GM21723 (cell line): ENCODE measurements around the gene CTU2.

ENCODE experiments used
- ATAC-seq: cut with Tn5 transposase; IDR thresholded peaks from one replicate; pipeline ENCODE4 v1.9.1; 2021; ENCODE audit warnings: mild to moderate bottlenecking, moderate library complexity; ENCODE audit not compliant: unreplicated experiment

The CTU2 gene

GRCh38 chr16:88696441-88696840 lies 9.9 kb upstream of the CTU2 start:
- no peak for ATAC-seq

GRCh38 chr16:88697116-88697830 lies 9.0 kb upstream of the CTU2 start:
- no peak for ATAC-seq

GRCh38 chr16:88697831-88698615 lies 8.3 kb upstream of the CTU2 start:
- no peak for ATAC-seq

- no peak for ATAC-seq
Observed at GRCh38 chr16:88698646-88699045, 7.7 kb upstream of the CTU2 start.

GRCh38 chr16:88699180-88699579 lies 7.1 kb upstream of the CTU2 start:
- no peak for ATAC-seq

- ATAC-seq, result no peak
Observed at GRCh38 chr16:88700322-88700635, 6.0 kb upstream of the CTU2 start.

DNA sequence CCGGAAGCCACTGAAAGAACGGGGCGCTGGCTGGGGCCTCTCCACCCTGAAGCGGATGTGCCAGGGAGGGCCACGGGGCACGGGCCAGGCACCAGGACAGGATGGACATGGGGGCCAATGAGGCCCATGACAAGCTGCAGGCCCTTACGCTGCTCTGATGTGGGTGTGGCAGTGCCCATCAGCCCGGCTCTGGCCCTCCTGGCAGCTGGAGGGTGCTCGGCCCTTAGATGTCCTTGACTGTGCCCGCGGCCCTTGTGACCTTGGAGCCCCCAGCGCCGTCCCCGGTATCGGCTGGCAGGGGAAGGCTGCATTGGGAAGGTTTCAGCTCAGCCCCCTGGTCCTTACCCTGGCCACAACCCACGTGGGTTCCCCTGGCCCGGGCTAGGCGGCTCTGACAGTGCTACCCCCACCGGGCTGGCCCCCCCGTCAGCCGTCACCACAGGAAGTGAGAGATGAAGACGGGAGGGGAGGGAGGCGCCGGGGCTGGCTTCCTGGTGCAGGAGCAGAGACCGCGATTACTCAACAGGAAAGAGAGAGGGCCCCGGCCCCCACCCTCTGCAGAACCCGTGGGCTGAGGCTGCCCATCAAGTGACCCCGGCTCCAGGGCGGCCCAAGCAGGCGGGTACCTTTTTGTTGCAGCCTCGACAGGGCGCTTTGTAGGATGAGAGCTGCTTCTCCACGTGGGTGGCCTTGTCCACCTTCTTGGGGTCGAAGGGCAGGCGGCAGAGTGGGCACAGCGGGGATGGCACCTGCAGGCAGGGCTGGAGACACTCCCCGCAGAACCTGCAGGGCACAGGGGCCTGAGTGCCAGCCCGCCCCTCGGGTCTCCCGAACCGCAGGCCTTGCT lies 5.4 kb upstream of the CTU2 start:
- ATAC-seq, result peak; percentile 69

GRCh38 chr16:88701581-88702370 lies 4.5 kb upstream of the CTU2 start:
- ATAC-seq, result no peak

GRCh38 chr16:88702371-88703210 lies 3.7 kb upstream of the CTU2 start:
- no peak for ATAC-seq

GRCh38 chr16:88703486-88704309 lies 2.6 kb upstream of the CTU2 start:
- ATAC-seq, result no peak

DNA sequence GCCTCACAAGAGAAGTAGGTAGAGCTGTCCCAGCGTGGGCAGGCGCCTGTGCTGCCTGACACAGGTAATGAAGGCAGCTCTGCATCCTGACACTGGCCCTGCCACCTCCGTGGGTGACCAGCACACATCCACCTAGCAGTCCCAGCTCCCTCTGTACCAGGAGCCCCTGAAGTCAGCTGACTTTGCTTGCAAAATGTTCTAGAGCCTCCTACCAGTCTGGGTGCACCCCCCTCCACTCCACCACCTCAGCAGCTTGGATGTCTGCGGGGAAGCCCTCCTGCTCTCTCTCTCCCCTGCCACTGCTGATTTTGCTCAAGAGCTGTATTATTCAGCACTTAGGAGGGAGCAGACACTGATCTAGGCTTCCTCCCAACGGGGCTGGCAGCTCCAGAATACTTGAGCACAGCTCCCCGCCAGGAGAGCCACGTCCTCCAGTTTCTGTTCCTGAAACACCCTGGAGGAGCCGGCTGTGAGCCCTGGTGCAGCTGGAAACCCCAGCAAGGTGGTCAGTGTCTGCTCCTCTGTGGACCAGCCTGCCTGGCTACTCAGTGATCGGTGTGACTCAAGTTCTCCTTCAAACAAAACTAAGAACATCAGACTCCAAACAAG lies 1.1 kb upstream of the CTU2 start:
- ATAC-seq, result no peak

DNA sequence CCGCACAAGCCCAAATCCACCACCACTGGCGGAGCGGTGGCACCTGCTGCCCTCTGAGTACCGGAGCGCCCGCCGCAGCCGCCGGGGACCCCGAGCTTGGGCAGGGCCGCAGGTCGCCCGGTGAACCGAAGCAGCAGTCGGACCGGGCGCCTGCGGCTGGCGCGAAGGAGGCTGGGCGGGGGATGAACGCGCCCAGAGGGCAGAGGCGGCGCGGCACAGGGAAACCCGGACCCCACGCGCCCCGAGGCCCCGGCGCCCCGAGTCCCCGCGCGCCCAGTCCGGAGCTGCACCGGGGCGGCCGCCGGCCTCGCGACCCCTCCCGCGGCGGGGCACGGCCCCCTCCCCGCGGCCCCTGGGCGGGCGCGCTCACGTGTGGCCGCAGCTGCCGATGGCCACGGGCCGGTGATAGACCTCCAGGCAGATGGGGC lies 488 bp upstream of the CTU2 start:
- ATAC-seq, result peak; percentile 22

GRCh38 chr16:88706965-88707826 lies 893 bp downstream of the CTU2 start:
- ATAC-seq, result no peak

DNA sequence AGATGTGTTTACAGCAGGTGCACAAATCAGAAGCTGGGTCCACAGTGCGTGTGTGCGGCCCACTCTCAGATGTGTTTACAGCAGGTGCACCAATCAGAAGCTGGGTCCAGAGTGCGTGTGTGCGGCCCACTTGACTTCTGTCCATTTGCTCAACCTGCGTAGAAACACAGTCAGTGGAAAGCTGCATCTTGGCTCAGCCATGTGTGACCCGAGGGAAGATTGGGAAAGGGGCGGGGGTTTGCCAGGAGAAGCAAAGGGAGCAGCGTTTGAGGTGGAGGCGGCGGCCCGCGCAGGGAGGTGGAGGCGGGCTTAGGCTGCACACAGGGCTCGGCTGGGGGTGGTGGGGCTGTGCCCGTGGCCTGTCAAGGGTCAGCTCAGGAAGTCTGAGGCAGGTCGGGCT lies 4.3 kb downstream of the CTU2 start:
- ATAC-seq, result no peak

DNA sequence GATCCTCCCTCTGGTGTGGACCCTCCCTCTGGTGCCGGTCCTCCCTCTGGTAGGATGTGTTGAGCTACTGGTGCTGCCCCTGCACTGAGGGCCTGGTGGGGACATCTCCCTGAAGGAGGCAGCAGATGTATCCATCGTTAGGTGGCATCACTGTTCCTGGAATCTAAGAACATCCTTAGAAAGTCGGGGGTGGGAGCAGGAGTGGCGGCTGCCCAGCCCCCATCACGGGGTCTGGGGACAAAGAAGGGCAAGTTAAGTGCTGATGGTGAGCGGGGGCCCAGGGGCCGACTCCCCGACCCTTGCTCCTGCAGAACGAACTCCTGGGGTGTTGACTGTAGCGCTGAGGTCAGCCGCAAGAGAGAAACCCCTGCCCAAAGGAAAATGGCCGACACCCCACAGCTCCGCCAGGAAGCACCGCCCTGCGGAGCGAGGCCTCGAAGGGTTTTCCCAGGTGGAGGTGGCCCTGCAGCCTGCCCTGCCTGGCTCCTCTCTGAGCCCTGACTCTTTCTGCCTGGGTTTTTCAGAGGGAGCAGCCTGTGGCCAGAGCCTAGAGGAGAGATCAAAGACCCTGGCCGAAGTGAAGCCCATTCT lies 5.5 kb downstream of the CTU2 start:
- no peak for ATAC-seq

- no peak for ATAC-seq
Observed at GRCh38 chr16:88712362-88712979, 6.2 kb downstream of the CTU2 start.

- ATAC-seq, result no peak
Observed at GRCh38 chr16:88713054-88713453, 6.8 kb downstream of the CTU2 start.
